Right cardiac atrium (tissue), 5 donors: ENCODE results near the gene PRKCE. TPM values are rescaled to one million over a fixed set of nuclear protein-coding genes. Genes with fewer than 3 reads are reported as not detected.

ENCODE experiments used
- ATAC-seq, 2 donors: fragments of 200-7000 bp; cut with Tn5 transposase; one replicate each; pipeline versions ENCODE4 v1.8.0 to v1.9.1; 2020; ENCODE audit warnings: moderate library complexity in 2 of 2, mild to moderate bottlenecking in 1 of 2
- DNase-seq, 3 donors: peaks; one replicate each; pipeline ENCODE4 v3.0.0-alpha.2; 2020
- H3K27ac ChIP-seq: one replicate; pipeline ENCODE4 v1.5.1; 2013; ENCODE audit warnings: mild to moderate bottlenecking, low read length, control low read depth, moderate library complexity
- H3K27me3 ChIP-seq: one replicate; pipeline ENCODE4 v1.6.1; 2013; ENCODE audit not compliant: control insufficient read depth, insufficient read depth
- H3K4me1 ChIP-seq: one replicate; pipeline ENCODE4 v1.6.1; 2013; ENCODE audit warnings: low read length; ENCODE audit not compliant: control insufficient read depth, insufficient read depth
- H3K4me3 ChIP-seq: one replicate; pipeline ENCODE4 v1.5.1; 2013; ENCODE audit warnings: low read length, control low read depth
- H3K9me3 ChIP-seq: one replicate; pipeline ENCODE4 v1.6.1; 2013; ENCODE audit warnings: low read length; ENCODE audit not compliant: control insufficient read depth
- WGBS: extraction: QIAGEN DNeasy Blood & Tissue Kit; methylation state at CpG from one replicate; pipeline ENCODE4 v1.1.7; 2013; 5-methylcytosine and 5-hydroxymethylcytosine counted together
- intact Hi-C, 4 donors: fragments of 100-400 bp; cut with DNase I; formaldehyde crosslinking; loops; one replicate each; pipeline versions ENCODE4 v1.11.0 to v1.14.0; 2022 to 2023
- polyA plus RNA-seq: library from polyadenylated mRNA; stranded (reverse); fragments of 200-250 nt; gene quantifications from one replicate; pipeline ENCODE4 v1.2.3, GENCODE V29; 2013
- total RNA-seq, 4 donors: library from RNA; stranded (reverse); fragmentation: NEBNext Ultra II Directional; extraction: Animal tissue kit (Norgen Biotek cat#: 25700); gene quantifications; one replicate each; pipeline ENCODE4 v1.2.1, GENCODE V29; 2021
- donor health status: healthy with polysubstance abuse.
- donor health status: DM: no; HTN: yes; CAD: no.
- donor health status: DM: no; HTN: no; CAD: no.
- donor health status: DM: no; HTN: yes; CAD: no; lungs with severe emphysema.
- donor health status: DM: yes; HTN: yes; CAD: no.

PRKCE gene
- total and polyA plus RNA-seq, 5 donors = 5.5 to 19.7 (median 18.7) TPM

DNA sequence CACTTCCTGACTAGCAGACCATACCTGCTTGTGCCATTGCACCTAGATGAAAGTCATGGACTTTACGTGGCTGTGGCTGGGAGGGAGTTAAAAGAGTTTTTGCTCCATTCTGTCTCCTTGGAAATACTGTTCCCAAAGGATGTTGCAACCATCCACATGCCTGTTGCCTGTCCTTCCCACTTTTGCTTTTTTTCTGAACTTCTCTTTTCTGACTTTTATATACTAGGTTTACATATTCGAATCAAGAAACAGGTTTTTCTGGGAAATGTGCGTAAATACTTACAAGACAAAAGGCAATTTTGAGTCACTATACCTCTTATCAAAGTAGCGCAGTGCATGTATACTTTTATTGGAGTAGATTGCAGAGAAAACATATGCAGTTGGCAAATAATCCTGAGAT is 244.8 kb downstream of the PRKCE start:
- no peak for ATAC-seq
- H3K4me3 ChIP-seq = no peak overlapping the region
- H3K9me3 ChIP-seq = no peaks in the 10 kb centered on the region
- H3K27ac ChIP-seq = no peak overlapping the region
- intact Hi-C loops = no loop called here
- no peaks in the 10 kb centered on the region for H3K27me3 ChIP-seq
- DNase-seq = no peak
- peaks cover 28% of the 10 kb centered on the region for H3K4me1 ChIP-seq
- WGBS = 84% methylated on average over 4 of the region's 4 CpGs

DNA sequence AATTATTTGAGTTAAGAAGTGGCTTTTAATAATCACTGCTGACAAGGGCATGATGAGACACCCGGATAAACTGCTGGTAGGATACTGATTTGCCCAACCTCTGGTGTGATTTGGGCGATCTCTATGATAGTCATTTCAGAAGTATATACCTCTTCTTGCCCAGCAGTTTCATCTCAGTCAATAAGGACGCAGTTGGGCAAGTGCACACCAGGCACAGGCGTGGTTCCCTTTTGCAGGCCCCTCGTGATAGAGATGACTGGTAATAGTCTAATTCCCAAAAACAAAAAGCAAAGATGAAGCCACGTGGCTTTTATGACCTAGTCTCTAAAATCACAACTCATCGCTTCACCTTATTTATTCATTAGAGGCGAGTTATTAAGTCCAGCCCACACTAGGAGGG is 246.4 kb downstream of the PRKCE start:
- WGBS = 90% methylated on average over 8 of the region's 8 CpGs
- ATAC-seq (no peak), DNase-seq (no peak)
- Histone ChIP-seq H3K4me3 (no peak overlapping the region), H3K27ac (no peak overlapping the region), H3K9me3 (no peaks in the 10 kb centered on the region), H3K4me1 (peaks cover 21% of the 10 kb centered on the region), H3K27me3 (no peaks in the 10 kb centered on the region)
- intact Hi-C loops = no loop called here

DNA sequence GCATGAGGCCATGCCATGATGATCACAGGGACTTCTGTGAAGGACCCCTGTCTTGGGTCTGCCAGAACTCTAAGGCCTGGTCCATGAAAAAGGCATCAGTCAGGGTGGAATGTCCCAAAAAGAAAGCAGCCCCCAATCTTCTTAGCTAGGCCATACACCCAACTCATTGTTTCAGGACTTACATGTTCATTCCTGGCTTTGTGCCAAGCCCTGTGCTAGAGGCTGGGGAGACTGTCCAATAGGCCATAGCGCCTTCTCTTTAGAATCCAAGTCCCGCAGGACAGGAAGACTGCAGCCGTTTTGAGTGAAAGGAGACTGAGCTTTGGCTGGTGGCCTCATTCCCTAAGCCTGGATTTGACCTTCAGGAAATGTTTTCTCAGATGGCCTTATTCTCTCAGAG is 247.3 kb downstream of the PRKCE start:
- Histone ChIP-seq H3K27ac (no peak overlapping the region), H3K4me1 (peaks cover 18% of the 10 kb centered on the region), H3K4me3 (no peak overlapping the region), H3K9me3 (no peaks in the 10 kb centered on the region), H3K27me3 (no peaks in the 10 kb centered on the region)
- ATAC-seq = peak; percentile 40 to 56
- intact Hi-C loops = no loop called here
- 50% methylated on average over 3 of the region's 3 CpGs for WGBS
- peak in 2 of 3 donors; percentile 47 to 66 for DNase-seq

DNA sequence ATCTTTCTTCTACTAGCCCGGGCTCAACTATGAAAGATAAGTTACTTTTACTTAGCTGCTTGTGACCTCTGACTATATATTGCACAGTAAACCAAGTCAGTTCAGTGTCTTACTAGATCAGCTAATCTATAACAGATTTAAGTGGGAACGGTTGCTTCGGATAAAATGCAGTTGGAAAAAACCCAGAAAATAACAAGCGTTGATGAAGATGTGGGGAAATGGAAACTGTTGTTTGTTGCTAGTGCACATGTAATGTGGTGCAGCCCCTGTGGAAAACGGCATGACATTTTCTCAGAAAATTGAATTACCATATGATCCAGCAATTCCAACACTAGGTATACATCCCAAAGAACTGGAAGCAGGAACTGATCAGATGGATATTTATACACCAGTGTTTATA is 248.5 kb downstream of the PRKCE start:
- DNase-seq (no peak), ATAC-seq (no peak)
- Histone ChIP-seq H3K4me3 (no peak overlapping the region), H3K27ac (no peak overlapping the region), H3K27me3 (no peaks in the 10 kb centered on the region), H3K9me3 (no peaks in the 10 kb centered on the region), H3K4me1 (peaks cover 22% of the 10 kb centered on the region)
- intact Hi-C loops = no loop called here
- 86% methylated on average over 5 of the region's 5 CpGs for WGBS

DNA sequence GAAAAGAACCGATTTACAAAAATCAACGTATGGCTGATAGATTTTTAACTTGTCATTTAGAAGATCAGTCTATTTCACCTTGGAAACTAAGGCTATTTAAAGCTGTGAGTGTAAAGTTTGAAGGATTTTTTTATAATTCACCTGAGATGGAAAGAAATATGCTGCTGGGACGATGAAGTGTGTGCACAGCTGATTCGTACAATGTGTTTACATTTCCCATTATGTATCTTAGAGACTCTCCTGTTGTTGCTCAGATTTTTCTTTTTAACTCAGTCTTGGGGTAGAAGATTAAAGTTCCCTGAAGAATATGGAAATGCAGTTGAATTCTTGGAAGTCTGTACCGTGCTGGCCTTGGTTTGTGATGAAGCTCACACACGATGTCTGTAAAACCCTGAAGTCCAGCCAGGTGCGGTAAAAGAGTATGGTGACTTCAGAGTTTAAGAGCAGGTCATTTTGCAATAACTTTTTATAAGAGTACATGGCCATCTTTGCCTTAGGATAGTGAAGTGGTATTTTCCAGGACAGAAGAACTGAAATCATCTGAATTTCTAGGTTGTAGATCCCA is 250.1 kb downstream of the PRKCE start:
- Histone ChIP-seq H3K27me3 (no peaks in the 10 kb centered on the region), H3K4me1 (peaks cover 16% of the 10 kb centered on the region)
- 95% methylated on average over 7 of the region's 7 CpGs for WGBS

DNA sequence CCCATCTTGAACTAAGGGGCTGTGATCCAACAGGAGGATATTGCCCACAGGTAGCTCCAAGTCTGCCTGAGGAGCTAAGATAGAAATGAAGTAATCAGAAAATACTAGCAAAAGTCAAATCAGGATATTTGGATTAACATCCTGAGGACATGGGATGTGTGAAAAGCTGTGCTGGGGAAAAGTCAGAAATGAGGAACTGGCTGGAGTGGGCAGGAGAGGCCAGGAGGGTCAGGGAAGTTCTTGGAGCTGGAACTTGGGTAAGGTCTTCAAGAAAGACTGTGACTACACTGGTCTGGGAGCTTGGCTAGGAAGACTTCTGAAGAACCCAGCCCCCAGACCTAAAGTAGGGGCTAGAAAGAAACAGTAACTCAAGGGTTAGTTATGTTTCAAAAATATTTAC is 250.9 kb downstream of the PRKCE start:
- intact Hi-C loops = no loop called here
- no peaks in the 10 kb centered on the region for H3K9me3 ChIP-seq
- ATAC-seq = no peak
- H3K4me1 ChIP-seq = peaks cover 16% of the 10 kb centered on the region
- H3K27me3 ChIP-seq = no peaks in the 10 kb centered on the region
- H3K4me3 ChIP-seq = no peak overlapping the region
- no peak overlapping the region for H3K27ac ChIP-seq
- DNase-seq = no peak

More for the DNA sequence above, 250.1 kb downstream of the PRKCE start:
- DNase-seq (no peak), ATAC-seq (no peak)
- H3K9me3 ChIP-seq = no peaks in the 10 kb centered on the region
- intact Hi-C loops = no loop called here
- no peak overlapping the region for H3K4me3 ChIP-seq
- no peak overlapping the region for H3K27ac ChIP-seq

DNA sequence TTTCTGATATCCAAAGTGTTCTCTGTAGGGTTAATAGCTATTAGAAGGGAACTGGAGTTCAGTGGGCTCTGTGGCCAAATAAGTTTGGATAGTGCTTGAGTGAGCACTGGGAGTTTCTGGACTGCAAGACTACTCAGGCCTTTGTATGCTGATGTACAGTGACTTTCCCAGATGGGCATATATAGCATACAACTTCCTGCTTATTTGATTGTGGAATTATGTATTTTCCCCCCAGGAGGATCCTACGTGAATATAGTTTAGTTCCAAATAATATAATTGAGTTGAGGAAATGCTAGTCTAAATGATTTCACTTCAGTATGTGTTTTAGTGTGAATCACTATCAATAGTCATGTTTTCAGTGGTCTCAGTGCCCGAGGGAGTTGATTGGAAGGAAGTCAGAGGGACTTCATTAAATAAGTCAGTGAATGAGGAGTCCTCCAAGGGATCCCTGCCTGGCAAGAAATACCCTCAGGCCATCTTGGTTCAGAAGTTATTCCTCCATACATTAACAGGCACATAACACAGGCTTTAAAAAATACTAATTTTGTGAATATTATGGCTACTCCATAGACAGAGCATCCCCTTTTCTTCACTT is 251.4 kb downstream of the PRKCE start:
- intact Hi-C loops = no loop called here
- no peak overlapping the region for H3K27ac ChIP-seq
- DNase-seq (no peak), ATAC-seq (no peak)
- no peak overlapping the region for H3K4me3 ChIP-seq
- H3K9me3 ChIP-seq = no peaks in the 10 kb centered on the region
- H3K27me3 ChIP-seq = no peaks in the 10 kb centered on the region
- 59% methylated on average over 2 of the region's 2 CpGs for WGBS
- H3K4me1 ChIP-seq = peaks cover 16% of the 10 kb centered on the region

DNA sequence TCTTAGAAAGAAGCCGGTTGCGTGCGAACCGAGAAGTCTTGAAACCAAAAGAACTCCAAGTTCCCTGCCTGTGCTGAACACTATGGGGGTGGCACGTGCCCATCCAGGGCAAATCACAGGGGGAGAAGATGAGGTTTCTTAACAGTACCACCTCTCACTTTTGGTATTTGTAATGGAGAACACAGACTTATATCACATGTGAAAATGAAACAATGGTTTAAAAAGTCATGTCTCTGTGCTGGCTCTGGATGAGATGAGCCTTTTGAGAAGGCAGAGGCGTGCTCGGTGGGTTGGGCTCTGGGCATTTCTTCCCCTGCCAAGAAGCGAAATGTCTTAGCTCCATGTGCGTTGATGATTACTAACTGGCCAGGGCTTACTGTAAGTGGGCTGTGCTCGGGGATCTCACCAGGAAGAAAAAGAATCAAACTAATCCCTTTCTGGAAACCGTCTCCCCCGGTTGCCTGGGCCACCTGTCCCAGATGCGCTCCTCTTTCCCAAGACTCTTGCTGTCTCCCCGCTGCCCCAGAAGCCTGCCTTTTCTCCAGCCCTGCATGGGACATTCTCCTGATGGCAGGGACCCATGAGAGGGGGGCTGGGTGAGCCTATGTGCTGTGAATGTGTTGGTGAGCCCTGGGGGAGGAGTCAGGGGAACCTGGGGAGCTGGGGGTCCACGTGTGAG is 252.9 kb downstream of the PRKCE start:
- Histone ChIP-seq H3K4me3 (no peak overlapping the region), H3K9me3 (no peaks in the 10 kb centered on the region), H3K4me1 (peaks cover 7% of the 10 kb centered on the region), H3K27ac (no peak overlapping the region), H3K27me3 (no peaks in the 10 kb centered on the region)
- peak in 1 of 2 donors; percentile 9 for ATAC-seq
- DNase-seq = no peak
- WGBS = 63% methylated on average over 15 of the region's 15 CpGs
- intact Hi-C loops = no loop called here

DNA sequence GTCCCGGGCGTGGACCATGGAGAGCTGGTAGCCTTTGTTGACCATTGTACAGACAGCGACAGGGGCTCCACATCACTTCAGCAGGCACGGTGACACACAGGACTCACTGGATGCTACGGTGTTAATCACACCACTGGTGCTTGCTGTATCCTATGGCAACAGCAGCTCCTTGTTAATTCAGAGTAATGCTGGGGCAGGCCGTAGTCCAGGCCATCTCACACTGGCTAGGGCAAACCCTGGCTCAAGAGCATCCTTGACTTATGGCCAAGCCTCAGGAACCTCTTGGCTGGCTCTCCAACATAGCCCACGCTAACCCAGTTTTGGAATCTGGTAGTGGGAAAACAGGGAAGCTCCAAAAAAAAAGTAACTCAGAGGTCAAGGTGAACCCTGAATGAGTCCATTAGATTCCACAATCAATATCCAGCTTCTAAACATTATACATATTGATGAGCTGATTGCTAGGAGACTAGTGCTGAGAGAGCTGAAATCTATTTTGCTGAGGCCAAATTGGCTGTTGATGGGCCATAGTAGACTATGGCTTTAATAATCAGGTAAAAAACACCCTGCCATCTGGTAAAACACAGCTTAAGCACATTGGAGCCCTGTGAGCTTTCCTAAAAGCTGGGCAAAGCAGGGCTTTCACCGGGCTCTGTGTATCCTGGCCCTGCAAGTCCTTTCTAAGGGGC is 253.6 kb downstream of the PRKCE start:
- Histone ChIP-seq H3K9me3 (no peaks in the 10 kb centered on the region), H3K27me3 (no peaks in the 10 kb centered on the region), H3K4me3 (no peak overlapping the region), H3K4me1 (peaks cover 8% of the 10 kb centered on the region), H3K27ac (no peak overlapping the region)
- ATAC-seq (peak; percentile 40 to 54), DNase-seq (no peak)
- intact Hi-C loops = no loop called here
- 69% methylated on average over 8 of the region's 8 CpGs for WGBS

DNA sequence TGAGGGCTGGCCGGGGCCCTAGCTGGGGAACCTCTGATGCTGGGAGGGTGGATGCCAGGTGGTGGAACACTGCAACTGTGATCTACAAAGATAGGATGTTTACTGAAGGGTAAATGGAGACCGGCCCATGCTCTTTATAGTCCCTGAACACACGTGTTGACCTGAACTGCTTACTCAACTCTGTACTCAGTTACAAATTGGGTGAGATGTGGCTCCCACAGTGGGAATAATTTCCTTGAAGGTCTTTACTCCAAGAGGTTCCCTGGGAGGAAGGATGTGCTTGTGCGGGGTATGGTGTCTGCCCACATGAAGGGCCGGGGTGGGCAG is 254.1 kb downstream of the PRKCE start:
- Histone ChIP-seq H3K27me3 (no peaks in the 10 kb centered on the region), H3K4me3 (no peak overlapping the region), H3K27ac (no peak overlapping the region), H3K4me1 (peaks cover 12% of the 10 kb centered on the region), H3K9me3 (no peaks in the 10 kb centered on the region)
- intact Hi-C loops = no loop called here
- DNase-seq = no peak
- no peak for ATAC-seq
- 98% methylated on average over 5 of the region's 5 CpGs for WGBS

DNA sequence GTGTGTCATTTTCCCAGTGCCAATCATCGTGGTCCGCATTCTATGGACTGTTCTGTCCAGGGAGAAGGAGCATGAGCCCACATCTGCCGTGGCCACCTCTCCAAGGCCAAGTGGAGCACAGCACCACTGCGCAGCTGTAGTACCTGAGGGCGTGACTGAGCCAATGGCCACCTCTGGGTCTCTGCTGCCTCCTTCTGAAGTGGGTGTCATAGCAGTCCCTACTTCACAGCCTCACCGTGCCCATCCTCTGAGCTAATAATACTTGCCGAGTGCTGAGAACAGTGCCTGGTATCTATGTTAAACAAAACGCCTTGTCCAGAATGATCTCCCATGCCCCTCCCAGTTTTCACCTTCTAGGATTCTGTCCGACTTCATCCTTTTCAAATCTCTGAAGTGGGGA is 256.1 kb downstream of the PRKCE start:
- intact Hi-C loops = no loop called here
- H3K27ac ChIP-seq = no peak overlapping the region
- ATAC-seq = peak; percentile 40 to 49
- no peak overlapping the region for H3K4me3 ChIP-seq
- no peaks in the 10 kb centered on the region for H3K9me3 ChIP-seq
- 73% methylated on average over 9 of the region's 9 CpGs for WGBS
- no peaks in the 10 kb centered on the region for H3K27me3 ChIP-seq
- peaks cover 15% of the 10 kb centered on the region for H3K4me1 ChIP-seq
- no peak for DNase-seq
